Psoas muscle (tissue), 8 donors: ENCODE measurements around the gene ZNF146. TPM values are rescaled to one million over a fixed set of nuclear protein-coding genes. Genes with fewer than 3 reads are reported as not detected.
"Not testable (repeated sequence)": the region's sequence is repeated elsewhere in the genome, so short reads cannot be mapped to it uniquely, and the experiment has no call there.

Experiments
- ATAC-seq, 4 donors: fragments of 200-7000 bp; cut with Tn5 transposase; one replicate each; pipeline ENCODE4 v1.9.1; 2020; ENCODE audit warnings: moderate library complexity in 3 of 4, mild to moderate bottlenecking in 2 of 4
- DNase-seq, 2 donors: peaks; one replicate each; pipeline ENCODE4 v3.0.0-alpha.2; 2020
- H3K27ac ChIP-seq: fragments of 200-600 bp; one replicate; pipeline ENCODE4 v1.8.0; 2022
- H3K27me3 ChIP-seq, 3 donors: fragments of 200-600 bp in 1 of 3; one replicate each; pipeline versions ENCODE4 v1.6.1 to v1.8.0; 2013 to 2022; ENCODE audit warnings: low read length in 2 of 3, mild to moderate bottlenecking in 2 of 3, moderate library complexity in 1 of 3; ENCODE audit not compliant: insufficient read depth in 3 of 3
- H3K36me3 ChIP-seq, 2 donors: fragments of 200-600 bp in 1 of 2; one replicate each; pipeline versions ENCODE4 v1.6.1 to v1.8.0; 2013 to 2022; ENCODE audit warnings: low read depth in 1 of 2, mild to moderate bottlenecking in 1 of 2, moderate library complexity in 1 of 2; ENCODE audit not compliant: insufficient read depth in 1 of 2
- H3K4me1 ChIP-seq: fragments of 200-600 bp; one replicate; pipeline ENCODE4 v1.8.0; 2022
- H3K4me3 ChIP-seq: fragments of 200-600 bp; one replicate; pipeline ENCODE4 v1.8.0; 2022; ENCODE audit warnings: mild to moderate bottlenecking
- H3K9me3 ChIP-seq: fragments of 200-600 bp; one replicate; pipeline ENCODE4 v1.8.0; 2022
- WGBS, 3 donors: extraction: QIAGEN DNeasy Blood & Tissue Kit; methylation state at CpG; one replicate each; pipeline versions ENCODE4 v1.1.6 to v1.1.7; 2013; 5-methylcytosine and 5-hydroxymethylcytosine counted together
- intact Hi-C, 2 donors: fragments of 100-400 bp; cut with DNase I; formaldehyde crosslinking; loops; one replicate each; pipeline versions ENCODE4 v1.11.0 to v1.14.2; 2022
- polyA plus RNA-seq, 3 donors: library from polyadenylated mRNA; stranded (reverse); fragments of 200-250 nt; gene quantifications; one replicate each; pipeline ENCODE4 v1.2.3, GENCODE V29; 2013
- total RNA-seq, 4 donors: library from RNA; stranded (reverse); fragmentation: NEBNext Ultra II Directional in 2 of 4; extraction: Animal tissue kit (Norgen Biotek cat#: 25700) in 2 of 4; gene quantifications; one replicate each; pipeline versions ENCODE4 v1.2.1 to v1.2.4, GENCODE V29; 2021 to 2023
- TF ChIP-seq, protein P1 (sequence below): fragments of 200-600 bp; IDR thresholded peaks from one replicate; pipeline ENCODE4 v1.8.0; 2022; ENCODE audit warnings: antibody characterized with exemption
- donor health status: healthy with polysubstance abuse.
- donor health status: DM: no; HTN: no; CAD: no; lungs with moderate emphysema.
- donor health status: Bipolar disorder and iron deficiency.
- donor health status: healthy.
- donor health status: DM: yes; HTN: yes; CAD: no.
- donor health status: DM: no; HTN: no; CAD: no.
- donor health status: DM: no; HTN: no; CAD: no.
- donor health status: DM: yes; HTN: yes; CAD: no.

The ZNF146 gene
- total and polyA plus RNA-seq, 7 donors = 30.5 to 114 (median 65.5) TPM

GRCh38 chr19:36182612-36183244 is 32.2 kb upstream of the ZNF146 start:
- Histone ChIP-seq H3K4me3 (no peak overlapping the region), H3K4me1 (peaks cover 3% of the 10 kb centered on the region), H3K36me3 (peaks cover 0 to 16% of the 10 kb centered on the region in 2 donors), H3K27me3 (no peaks in the 10 kb centered on the region), H3K9me3 (no peaks in the 10 kb centered on the region), H3K27ac (peak overlapping the region; percentile 77)
- 49 to 67% (median 57%) methylated on average over 17 of the region's 17 CpGs for WGBS, 3 donors
- peak; percentile 39 to 51 (median 44) for ATAC-seq
- TF ChIP-seq, protein P1, sequence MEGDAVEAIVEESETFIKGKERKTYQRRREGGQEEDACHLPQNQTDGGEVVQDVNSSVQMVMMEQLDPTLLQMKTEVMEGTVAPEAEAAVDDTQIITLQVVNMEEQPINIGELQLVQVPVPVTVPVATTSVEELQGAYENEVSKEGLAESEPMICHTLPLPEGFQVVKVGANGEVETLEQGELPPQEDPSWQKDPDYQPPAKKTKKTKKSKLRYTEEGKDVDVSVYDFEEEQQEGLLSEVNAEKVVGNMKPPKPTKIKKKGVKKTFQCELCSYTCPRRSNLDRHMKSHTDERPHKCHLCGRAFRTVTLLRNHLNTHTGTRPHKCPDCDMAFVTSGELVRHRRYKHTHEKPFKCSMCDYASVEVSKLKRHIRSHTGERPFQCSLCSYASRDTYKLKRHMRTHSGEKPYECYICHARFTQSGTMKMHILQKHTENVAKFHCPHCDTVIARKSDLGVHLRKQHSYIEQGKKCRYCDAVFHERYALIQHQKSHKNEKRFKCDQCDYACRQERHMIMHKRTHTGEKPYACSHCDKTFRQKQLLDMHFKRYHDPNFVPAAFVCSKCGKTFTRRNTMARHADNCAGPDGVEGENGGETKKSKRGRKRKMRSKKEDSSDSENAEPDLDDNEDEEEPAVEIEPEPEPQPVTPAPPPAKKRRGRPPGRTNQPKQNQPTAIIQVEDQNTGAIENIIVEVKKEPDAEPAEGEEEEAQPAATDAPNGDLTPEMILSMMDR = no peak
- DNase-seq = no peak
- intact Hi-C loops = loop anchor here in 1 of 2 donors (10.0 kb wide), 1 partner anchor 312 kb away; no protein-coding TSS in a partner anchor

GRCh38 chr19:36183245-36183628 is 31.7 kb upstream of the ZNF146 start:
- TF ChIP-seq, protein P1 = no peak
- Histone ChIP-seq H3K27me3 (no peaks in the 10 kb centered on the region), H3K9me3 (no peaks in the 10 kb centered on the region), H3K27ac (peak overlapping the region; percentile 77), H3K4me3 (no peak overlapping the region), H3K4me1 (no peaks in the 10 kb centered on the region), H3K36me3 (peaks cover 0 to 16% of the 10 kb centered on the region in 2 donors)
- intact Hi-C loops = loop anchor here in 1 of 2 donors (10.0 kb wide), 1 partner anchor 312 kb away; no protein-coding TSS in a partner anchor
- 26 to 49% (median 33%) methylated on average over 10 of the region's 10 CpGs for WGBS, 3 donors
- ATAC-seq = peak; percentile 88 to 94 (median 91)
- DNase-seq = no peak

- intact Hi-C loops = loop anchor here in 1 of 2 donors (10.0 kb wide), 1 partner anchor 308 kb away; no protein-coding TSS in a partner anchor
- H3K9me3 ChIP-seq, H3K4me3 ChIP-seq, ATAC-seq, H3K27me3 ChIP-seq, H3K27ac ChIP-seq, DNase-seq, H3K4me1 ChIP-seq: not testable (repeated sequence)
- H3K36me3 ChIP-seq = peaks cover 0 to 29% of the 10 kb centered on the region in 2 donors
- WGBS, 3 donors = 94 to 98% (median 97%) methylated on average over 5 of the region's 5 CpGs
Observed at GRCh38 chr19:36186722-36187121, 28.2 kb upstream of the ZNF146 start.

DNA sequence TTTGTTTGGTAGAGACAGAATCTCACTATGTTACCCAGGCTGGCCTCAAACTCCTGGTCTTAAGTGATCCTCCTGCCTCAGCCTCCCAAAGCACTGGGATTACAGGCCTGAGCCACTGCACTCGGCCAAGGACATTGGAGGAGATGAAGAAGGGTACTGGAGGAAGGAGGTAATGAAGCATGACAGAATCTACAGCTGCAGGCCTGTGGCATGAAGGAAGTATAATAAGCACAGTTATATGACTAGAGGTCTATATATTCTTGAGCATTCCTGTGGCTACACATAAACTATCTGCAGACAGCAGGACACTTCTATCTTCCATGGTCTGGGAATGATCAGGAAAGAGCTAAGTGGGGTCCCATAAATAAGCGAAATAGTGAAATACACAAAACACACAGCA is 18.7 kb upstream of the ZNF146 start:
- Histone ChIP-seq H3K27me3 (no peaks in the 10 kb centered on the region), H3K27ac (no peak overlapping the region), H3K36me3 (peaks cover 0 to 55% of the 10 kb centered on the region in 2 donors), H3K4me1 (no peaks in the 10 kb centered on the region), H3K9me3 (no peaks in the 10 kb centered on the region), H3K4me3 (no peak overlapping the region)
- DNase-seq = no peak
- TF ChIP-seq, protein P1 = no peak
- no peak for ATAC-seq
- intact Hi-C loops = no loop called here
- WGBS, 3 donors = 84 to 96% (median 86%) methylated on average over 2 of the region's 2 CpGs

DNA sequence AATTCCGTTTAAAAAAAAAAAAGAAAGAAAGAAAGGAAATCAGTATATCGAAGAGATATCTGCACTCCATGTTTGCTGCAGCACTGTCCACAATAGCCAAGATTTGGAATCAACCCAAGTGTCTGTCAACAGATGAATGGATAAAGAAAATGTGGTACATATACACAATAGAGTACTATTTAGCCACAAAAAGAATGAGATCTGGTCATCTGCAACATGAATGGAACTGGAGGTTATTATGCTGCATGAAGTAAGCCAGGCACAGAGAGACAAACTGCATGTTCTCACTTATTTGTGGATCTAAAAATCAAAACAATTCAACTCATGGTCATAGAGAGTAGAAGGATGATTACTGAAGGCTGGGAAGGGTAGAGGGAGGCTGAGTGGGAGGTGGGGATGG is 16.8 kb upstream of the ZNF146 start:
- Histone ChIP-seq H3K9me3 (no peaks in the 10 kb centered on the region), H3K36me3 (peaks cover 0 to 49% of the 10 kb centered on the region in 2 donors), H3K4me1 (no peaks in the 10 kb centered on the region), H3K4me3 (no peak overlapping the region), H3K27ac (no peak overlapping the region), H3K27me3 (no peaks in the 10 kb centered on the region)
- intact Hi-C loops = no loop called here
- DNase-seq (no peak), ATAC-seq (no peak)
- TF ChIP-seq, protein P1 = no peak
- 88 to 93% (median 90%) methylated on average over 2 of the region's 2 CpGs for WGBS, 3 donors
